GM21619 (cell line): ENCODE data around the gene STAG2.
"Not testable (repeated sequence)": the region's sequence is repeated elsewhere in the genome, so short reads cannot be mapped to it uniquely, and the experiment has no call there.

Experiments used
- ATAC-seq: cut with Tn5 transposase; IDR thresholded peaks from one replicate; pipeline ENCODE4 v1.9.1; 2021; ENCODE audit not compliant: unreplicated experiment

Gene STAG2

GRCh38 chrX:124033821-124034220 is 72.3 kb downstream of the STAG2 start:
- ATAC-seq = no peak

- no peak for ATAC-seq
These were observed 74.2 kb downstream of the STAG2 start for GRCh38 chrX:124035657-124036056.

- no peak for ATAC-seq
These were observed 80.5 kb downstream of the STAG2 start for GRCh38 chrX:124042042-124042441.

- no peak for ATAC-seq
These were observed 83.6 kb downstream of the STAG2 start for GRCh38 chrX:124045109-124045508.

- not testable (repeated sequence) for ATAC-seq
These were observed 122.9 kb downstream of the STAG2 start for GRCh38 chrX:124084417-124084816.

GRCh38 chrX:124085063-124085462 is 123.6 kb downstream of the STAG2 start:
- ATAC-seq = no peak

GRCh38 chrX:124086411-124086810 is 124.9 kb downstream of the STAG2 start:
- no peak for ATAC-seq

- ATAC-seq = no peak
These were observed 125.7 kb downstream of the STAG2 start for GRCh38 chrX:124087000-124087746.

- no peak for ATAC-seq
These were observed 131.7 kb downstream of the STAG2 start for GRCh38 chrX:124093222-124093621.

- ATAC-seq = no peak
These were observed 135.6 kb downstream of the STAG2 start for GRCh38 chrX:124097116-124097515.

- no peak for ATAC-seq
These were observed 136.6 kb downstream of the STAG2 start for GRCh38 chrX:124098089-124098488.

- ATAC-seq = no peak
These were observed 142.5 kb downstream of the STAG2 start for GRCh38 chrX:124103966-124104365.

GRCh38 chrX:124104512-124104911 is 143.0 kb downstream of the STAG2 start:
- not testable (repeated sequence) for ATAC-seq

- ATAC-seq = no peak
These were observed 152.4 kb downstream of the STAG2 start for GRCh38 chrX:124113621-124114600.

GRCh38 chrX:124117325-124117724 is 155.8 kb downstream of the STAG2 start:
- ATAC-seq = no peak

- no peak for ATAC-seq
These were observed 164.0 kb downstream of the STAG2 start for GRCh38 chrX:124125471-124125870.

- no peak for ATAC-seq
These were observed 166.0 kb downstream of the STAG2 start for GRCh38 chrX:124127496-124127895.

GRCh38 chrX:124132437-124132836 is 170.9 kb downstream of the STAG2 start:
- not testable (repeated sequence) for ATAC-seq

GRCh38 chrX:124145749-124146148 is 184.2 kb downstream of the STAG2 start:
- no peak for ATAC-seq

- no peak for ATAC-seq
These were observed 189.7 kb downstream of the STAG2 start for GRCh38 chrX:124151195-124151594.
